Measurements from ENCODE around the gene FYN.

The FYN gene

DNA sequence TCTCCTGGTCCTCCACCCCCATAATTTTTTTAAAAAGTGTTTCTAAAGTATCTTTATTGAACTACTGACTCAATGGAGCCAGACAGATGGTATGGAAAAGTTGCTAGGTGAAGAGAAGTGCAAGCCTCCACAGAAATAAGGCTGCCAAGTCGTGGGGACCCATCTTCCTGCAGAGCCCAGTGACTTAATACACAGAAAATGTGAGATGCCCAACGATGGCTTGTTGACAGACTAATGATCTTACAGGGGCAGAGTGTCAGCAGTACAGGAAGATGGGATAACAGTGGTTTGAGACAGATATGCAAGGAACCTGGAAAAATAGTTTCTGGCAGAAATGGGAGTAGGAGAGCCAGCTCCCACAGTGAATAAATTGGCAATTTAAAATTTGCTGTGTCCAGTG lies 43.3 kb downstream of the FYN start:
- FAIRE-seq: no peak

DNA sequence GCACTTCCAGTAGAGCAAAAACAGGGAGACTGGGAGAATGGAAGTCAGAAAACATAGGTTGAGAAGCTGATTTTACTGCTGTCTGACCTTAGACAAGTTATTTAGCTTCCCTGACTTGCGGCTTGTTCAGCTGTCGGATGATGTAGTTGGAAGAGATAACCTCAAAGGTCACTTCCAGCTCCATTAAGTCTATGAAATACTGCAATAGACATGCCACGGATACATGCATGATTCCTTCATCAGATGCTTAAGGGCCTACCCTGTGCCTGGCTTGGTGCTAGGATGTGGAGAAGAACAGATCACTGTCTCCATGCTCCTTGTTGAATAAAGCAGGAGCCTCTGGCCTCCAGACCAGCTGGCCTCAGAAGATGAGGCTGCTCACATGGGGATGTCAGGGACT lies 43.7 kb downstream of the FYN start:
- FAIRE-seq: no peak

DNA sequence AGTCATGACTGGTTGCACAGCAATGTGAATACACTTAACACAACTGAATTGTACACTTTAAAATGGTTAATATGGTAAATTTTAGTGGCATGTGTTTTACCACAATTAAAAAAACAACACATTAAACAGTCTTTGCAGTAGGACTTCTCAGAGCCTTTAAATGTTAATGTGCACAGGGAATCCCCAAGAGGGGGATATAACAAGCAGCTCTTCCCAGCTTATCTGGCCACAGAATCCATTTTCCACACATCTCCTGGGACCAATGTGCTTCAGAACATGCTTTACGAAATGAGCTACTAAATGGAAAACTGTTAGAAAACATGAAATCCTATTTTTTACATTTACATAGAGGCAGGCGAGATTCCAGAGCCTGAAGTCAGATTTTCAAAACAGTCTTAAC lies 44.4 kb downstream of the FYN start:
- no peak for FAIRE-seq

DNA sequence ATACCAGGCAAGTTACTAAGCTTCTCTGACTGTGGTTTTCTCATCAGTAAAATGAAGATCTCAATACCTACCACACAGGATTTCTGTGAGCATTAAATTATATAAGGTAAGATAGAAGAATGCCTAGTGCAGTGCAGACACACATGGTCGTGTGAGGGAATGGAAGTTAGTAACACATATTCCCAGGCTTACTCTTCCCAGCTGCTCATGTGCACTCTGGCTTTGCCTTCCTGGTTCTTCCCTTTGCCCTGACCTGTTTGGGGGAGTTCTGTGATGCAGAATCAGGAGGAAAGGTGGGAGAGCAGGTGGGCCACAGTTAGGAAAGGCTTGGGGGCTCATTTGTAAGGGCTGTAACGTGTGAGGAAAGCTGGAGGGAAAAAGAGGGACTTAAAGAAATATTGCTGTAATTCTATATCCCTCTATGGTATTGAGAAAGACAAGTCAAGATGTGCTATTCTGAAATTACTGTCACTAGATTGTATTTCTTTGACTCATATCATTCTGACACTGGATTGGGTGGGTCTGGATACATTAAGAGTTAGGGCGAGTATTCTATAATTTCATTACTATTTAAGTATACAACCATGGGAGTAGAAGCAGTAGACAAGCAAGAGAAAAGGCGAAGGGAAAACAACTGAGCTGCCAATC lies 47.7 kb downstream of the FYN start:
- FAIRE-seq: no peak

DNA sequence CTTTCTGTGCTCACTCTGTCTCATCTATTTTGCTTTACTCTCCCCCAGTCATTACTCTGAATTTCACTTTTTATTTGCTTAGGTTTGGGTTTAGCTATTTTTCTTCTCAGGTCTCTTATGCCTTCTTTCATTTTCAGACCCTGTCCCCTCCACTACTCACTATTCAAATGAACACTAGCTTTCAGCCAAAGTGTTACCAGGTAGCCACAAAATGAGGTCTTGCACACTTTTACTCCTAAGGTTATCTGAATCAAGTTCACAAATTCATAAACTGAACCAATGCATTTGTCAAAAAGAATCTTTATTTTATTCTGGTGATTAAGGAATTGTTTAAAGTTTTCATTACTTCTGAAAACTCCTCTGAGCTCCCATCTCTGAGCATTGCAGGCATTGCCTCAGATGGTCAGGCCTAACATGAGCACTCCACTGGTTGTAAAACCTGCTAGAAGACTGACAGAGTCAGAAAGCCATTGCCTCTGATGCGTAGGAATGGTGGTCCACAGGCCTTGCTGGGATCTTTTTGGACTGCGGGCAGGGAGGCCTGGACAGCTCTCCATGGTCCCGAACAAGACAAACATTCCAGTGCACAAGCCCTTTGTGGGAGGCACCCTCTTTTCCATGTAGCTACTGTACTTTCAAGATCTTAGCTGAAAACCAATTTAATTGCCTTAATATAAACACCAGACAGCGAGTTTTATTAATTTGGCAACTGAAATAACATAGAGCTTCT lies 48.5 kb downstream of the FYN start:
- no peak for FAIRE-seq

DNA sequence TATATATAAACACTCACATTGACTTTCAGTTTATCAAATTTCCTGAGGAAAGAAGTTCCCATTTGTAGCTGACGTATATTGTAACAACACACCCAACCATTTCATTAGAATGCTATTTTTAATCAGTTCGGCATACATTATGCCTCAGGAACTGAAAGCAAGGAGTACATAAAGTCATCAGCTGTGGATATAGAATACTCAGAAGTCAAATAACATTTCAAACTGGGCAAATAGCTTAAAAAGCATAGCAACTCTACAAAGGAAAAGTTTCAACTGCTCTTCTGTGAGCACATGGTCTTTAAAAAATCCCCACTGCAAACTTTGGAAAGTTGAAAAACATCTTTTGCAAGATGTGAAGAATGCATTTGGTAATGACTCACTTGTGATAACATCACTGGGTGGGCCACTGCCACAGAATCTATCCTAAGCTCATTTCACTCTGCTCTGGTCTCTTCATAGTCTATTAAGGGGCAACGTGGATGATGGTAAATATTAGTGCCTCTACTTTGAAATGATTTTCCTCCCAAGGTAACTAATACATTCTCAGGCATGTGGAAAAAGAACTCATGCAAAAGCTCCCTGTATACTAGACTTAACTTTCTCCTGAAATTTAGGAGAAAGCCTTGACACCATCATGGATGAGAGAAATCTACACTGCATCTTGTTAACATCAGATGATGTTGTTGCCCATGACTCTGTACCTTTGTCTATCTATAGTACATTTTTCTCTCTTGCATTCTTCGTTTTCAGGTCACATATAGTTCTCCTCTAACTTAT lies 49.2 kb downstream of the FYN start:
- FAIRE-seq: no peak

DNA sequence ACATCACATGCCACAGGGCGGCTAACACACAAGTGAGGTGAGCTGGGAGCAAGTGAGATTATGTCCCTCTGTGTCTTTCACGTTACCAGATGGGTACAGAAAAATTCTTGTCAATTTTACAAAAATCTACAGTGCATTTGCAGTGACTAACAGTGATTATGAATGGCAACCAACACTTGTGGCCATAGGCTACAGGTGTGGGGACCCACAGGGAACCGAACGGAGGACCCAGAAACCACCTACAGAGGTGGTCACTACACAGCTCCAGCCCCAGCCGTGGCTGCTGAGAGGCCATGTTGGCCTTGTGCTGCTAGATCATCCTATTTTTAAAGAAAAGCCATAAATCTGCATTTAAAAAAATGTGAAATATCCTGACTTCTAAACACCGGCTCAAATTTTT lies 50.2 kb downstream of the FYN start:
- no peak for FAIRE-seq

DNA sequence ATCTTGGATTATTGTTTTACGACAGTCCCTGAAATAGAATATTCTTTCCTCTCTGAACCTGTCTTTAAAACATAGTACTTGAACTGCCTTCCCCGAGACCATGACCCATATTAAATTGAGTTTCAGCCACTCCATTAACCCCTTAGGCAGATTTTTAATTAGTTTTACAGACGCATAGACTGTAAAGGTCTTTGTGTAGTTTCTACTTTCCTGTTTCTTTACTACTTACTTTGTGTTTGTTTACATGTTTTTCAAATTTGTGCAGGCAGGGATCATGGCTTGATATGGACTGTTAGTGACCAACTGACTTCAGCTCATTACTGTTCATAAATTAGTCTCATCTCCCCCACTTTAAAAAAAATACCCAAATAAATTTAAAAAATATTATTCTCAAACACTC lies 53.8 kb downstream of the FYN start:
- FAIRE-seq: no peak

DNA sequence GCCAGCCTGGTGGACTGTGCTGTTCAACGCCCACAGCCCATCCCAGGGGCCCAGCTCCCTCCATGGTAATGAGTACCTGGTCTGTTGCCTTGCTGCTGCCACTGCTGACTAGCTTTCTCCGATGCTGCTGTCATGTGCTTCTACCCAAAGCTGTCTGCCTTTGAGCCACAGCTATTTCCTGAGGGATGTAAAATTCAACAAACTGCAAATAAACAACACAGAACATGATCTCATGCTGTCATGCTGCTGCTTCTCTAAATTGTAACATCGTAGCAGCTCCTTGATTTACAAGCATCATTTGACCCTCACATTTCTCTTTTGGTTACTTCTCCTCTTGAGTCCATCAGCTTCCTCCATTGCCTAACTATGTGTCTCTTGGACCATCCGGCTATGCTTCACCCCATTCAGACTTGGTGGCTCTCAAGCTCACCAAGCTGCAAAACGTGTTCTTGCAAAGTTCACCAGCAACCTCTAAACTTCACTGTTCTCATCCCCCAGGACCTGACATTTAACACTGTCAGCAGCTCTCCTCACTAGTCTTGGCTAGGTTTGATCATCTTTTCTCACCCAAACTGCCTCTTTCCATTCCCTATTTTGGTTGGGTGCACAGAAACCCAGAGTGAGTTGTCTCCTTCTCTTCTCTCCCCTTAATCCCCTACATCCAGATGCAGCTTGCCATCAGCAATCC lies 54.6 kb downstream of the FYN start:
- FAIRE-seq: no peak

DNA sequence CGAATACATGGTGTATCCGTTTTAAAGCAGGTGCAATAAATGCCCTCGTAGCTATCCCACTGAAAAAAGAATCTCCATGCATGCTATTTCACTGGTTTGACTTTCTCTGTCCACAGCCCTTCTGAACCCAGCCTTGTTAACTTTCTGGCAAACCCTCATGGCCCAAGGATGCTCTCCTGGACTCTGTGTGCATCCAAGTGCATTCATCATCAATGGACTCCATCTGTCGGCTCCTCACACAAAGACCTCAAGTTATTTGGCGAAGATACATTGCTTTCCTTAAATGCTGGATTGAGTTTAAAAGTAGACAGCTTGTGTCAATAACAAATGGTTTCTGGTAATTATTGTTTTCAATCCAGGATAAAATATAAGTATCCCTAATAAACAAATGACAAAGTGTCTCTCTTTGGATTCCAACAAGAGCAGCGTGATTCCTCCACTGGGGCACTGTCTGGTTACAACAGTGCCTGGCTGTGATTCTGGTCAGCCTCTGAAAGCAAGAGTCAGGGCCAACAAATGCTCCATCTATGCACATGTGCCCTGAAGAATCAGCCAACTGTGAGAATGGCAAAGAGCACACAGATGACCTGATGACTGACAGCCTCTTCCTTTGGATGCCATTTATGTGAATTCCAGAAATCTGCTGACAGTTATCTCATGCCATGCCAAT lies 55.7 kb downstream of the FYN start:
- no peak for FAIRE-seq

DNA sequence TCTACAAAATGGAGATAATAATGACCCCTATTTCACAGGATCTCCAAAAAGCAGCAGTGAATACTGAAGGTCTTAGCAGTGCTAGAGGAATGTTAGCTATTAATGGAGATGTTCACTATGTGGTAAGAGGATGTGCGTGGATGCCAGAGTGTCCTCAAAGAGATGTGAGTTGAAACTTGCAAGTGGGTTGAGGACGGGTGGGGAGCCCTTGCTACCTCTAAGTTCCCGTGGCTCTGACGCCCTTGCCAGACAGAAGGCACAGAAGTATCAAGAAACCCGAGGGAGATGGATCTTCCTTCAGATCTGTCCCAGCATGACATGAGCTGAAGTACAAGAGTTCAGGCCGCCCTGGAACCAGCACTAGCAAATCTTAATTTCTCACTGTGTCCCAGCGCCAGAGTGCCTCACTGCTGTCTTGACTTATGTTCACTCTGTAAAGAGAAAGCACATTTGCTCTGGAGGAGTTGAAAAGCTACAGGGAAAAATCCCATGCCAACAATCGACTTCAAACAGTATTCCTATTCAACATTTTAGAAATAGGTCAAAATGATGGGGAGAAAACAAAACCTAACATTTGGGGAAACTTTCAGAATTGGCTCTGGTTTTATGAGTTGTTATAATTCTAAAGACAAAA lies 59.5 kb downstream of the FYN start:
- FAIRE-seq: no peak

DNA sequence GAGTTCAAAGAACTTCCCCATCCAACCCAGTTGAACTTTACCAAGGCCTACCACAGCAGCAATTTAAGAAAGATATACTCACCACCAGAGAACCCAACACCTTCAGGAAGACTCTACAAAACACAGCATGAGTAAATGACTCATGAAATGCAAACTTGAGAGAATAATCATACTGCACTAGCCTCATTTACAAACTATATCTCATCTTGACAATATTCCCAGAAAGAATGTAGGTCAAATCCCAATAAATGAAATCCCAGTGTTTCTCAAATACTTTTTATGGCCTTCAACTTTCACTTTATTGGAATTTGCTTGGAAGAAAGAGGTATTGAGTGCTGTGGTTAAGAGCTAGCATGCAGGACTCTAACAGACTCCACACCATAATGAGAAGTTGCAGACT lies 60.0 kb downstream of the FYN start:
- FAIRE-seq: no peak

DNA sequence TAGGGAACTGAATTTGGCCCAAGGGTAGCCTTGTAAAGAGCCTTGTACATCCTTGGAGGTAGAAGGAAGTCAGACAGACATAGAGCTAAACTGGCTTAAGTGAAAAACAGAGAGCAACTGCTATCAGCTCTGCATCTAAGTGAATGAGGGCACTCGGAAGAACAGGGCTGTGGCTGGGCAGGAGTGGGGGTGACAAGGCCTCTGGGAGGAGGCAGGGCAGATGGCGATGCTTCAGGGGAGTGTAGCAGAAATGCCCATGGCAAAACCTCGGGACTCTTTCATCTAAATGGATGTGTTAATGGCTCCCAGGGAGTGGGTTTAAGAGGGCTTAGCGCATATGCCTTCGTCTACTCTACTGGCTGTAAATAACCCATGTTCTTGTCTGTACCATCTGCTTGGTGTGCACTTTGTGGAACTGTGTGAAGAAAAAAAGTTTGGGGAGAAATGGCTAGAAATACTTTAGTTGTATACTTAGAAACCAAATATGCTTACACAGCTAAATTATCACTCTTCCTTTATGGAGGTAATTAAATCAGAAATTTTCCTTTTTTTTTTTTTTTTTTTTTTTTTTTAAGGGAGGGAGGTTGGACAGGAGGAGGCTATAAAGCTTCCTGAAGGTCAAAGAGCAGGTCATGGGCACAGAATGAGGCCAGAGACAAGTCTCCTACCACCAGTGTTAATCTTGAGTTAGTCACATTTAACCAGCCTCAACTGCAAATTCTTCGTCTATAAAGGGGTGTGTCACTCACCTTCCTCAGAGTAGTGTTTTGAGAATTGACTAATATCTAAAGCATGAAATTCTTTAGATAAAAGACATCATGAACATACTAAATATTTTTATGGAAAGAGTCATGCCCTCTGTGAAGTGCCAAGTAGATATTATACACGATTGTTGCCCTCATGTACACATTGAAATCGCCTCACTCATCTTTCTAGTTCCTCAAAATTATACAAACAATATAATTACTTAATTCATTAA lies 60.9 kb downstream of the FYN start:
- no peak for FAIRE-seq

DNA sequence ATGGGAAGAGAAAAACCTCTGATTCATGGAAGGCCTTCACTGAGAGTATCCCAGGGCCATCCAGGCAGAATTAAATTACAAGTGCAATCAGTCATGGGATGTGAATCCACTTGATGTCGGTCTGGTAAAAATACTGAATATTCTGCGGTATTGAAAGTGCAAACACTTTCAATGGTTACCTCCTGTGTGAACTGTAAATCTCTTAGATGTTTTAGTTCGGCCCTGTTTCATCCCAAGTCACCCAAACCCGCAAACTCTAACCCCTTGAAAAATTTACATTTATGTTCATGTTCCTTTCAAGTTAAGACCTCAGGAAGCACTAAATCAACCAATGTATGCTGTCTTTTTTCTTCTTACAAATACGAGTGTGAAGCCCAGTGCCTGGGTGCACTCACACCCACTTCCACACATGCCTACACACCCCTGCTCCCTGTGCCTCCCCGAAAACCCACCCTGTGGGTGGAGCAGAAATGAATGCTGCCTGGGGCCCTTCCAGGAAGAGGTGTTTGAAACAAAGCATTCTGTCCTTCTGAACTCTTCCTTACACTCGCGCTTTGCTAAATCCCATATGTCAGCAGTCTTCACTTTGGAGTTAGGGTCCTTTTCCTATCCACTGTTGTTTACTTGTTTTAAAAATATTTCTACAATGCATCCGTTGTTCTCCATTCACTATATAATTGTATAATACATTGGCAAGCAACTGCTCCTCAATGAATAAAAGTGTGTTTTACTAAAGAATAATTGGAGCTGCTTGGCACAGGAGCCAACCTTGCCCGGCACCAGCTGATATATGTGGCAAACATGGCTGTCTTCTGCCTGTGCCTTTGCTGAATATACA lies 62.7 kb downstream of the FYN start:
- no peak for FAIRE-seq

DNA sequence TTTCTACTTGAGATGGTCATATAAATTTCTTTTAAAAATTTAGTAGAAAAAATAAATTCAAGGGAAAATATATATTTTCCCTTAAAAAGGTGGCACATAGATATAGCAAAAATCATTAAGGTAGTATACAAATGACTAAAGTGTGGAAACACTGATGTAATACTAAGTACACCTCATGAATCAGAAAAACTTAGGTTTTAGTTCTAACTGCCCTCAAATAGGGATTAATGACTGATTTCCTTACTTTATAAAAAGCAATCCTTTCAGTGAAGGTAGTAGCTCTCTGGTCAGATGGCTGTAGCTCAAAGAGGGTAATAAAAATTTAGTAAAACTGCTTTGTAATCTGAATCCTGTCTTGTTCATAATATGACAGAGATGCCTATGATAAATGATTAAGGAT lies 63.5 kb downstream of the FYN start:
- FAIRE-seq: no peak

DNA sequence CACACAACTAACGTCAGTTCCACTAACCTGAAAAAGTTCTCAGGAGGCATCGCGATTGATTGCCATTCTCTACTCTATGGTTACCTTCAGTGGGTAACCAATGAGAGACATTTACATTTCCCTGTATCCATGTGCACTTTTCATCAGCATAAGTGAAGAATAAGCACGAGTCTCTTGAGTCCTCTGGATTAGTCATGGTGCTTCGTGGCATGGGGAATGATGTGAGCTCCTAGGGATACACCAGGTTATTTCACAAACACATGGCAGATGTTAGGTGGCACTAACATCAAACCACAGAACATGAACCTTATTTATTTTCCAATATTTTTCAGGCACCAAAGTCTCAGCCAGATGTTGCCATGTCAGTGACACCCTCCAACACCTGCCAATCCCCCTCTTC lies 64.0 kb downstream of the FYN start:
- FAIRE-seq: no peak

DNA sequence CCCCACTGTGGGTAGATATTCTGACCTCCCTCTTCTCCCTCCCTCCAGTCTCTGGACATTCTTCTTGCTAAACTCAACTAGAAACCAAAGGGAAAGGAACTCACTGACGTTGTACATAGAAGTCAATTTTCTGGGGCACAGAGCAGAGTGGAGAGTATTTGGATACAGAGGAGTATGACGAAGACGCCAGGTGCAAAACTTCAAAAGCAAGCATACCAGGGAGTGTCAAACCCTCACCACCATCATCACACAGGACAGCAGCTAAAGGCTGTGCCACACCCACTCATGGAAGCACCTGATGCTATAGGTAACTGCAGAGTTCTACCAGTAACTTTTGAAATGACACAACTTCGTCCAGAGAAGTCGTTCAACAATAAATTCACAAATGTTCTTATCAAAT lies 64.8 kb downstream of the FYN start:
- FAIRE-seq: no peak

DNA sequence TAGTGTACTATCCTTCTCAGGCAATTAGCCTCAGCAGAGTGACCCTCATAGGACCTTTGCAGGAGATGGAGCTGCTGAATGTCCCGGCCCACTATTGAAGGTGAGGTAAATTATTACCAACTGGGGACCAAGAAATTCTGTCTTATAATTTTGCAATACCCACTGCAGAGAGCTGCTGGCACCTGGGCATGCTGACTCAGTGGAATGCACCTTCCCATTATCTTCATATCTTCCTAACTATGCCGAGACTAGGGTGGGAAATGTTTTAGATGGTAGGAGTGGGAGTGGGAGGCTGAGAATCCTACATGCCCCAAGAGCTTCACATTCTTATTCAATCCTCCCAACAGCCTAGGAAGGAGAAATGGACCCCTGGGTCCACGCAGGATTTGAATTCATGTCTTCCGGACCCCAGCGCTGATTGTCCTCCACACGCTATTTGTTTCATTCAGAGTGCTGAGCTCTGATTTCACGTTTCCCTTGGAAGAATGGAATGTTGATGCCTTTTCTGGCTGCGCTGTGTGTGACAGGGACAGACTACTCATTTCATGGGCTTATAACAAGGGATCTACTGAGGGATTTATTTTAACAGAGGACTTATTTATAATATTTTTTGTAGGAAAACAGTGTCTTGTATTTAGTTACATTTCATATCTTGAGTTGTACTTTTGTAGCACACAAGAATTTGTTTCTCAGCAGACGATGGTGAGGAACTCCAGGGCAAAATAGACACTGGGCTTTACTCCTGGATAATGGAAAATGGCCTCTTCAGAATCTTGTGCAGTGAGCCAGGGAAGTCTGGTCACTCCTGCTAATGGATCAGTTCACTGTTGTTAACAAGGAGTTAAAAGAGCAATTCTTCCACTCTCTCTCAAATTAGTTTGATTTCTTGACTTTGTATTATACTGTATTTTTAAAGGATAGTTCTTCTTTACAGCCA lies 66.4 kb downstream of the FYN start:
- FAIRE-seq: no peak

DNA sequence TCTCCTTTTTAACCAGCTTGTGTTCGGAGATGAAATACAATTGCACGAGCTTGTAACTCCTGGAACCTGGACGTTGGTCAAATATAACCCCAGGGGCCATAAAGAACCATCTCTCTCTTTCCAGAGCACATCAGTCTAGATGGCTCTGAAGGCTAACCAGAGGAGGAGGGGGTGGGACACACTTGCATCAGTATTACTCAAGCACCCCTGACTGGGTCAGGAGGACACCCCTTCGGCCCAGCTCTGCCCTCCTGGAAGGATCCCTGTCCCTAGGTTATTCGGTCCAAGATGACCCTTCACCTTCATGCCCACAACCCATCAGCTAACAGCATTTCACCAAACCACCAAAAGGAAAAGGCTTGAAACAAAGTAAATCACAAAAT lies 67.1 kb downstream of the FYN start:
- no peak for FAIRE-seq
